Progenitor cell of endocrine pancreas (in vitro differentiated cells): ENCODE data around the gene PPP1R1A. TPM values are rescaled to one million over a fixed set of nuclear protein-coding genes. Genes with fewer than 3 reads are reported as not detected.

ENCODE experiments used
- DNase-seq: peaks from one replicate; pipeline ENCODE4 v3.0.0; 2021; ENCODE audit warnings: low spot score; ENCODE audit not compliant: unreplicated experiment
- H3K27ac Mint-ChIP-seq: 2 replicates; pipeline ENCODE4 v1.8.0; 2021; ENCODE audit warnings: mild to moderate bottlenecking, moderate library complexity, mixed read lengths
- H3K27me3 Mint-ChIP-seq: 2 replicates; pipeline ENCODE4 v1.8.0; 2021; ENCODE audit warnings: mixed read lengths
- H3K36me3 Mint-ChIP-seq: 2 replicates; pipeline ENCODE4 v1.8.0; 2022; ENCODE audit warnings: mixed read lengths; ENCODE audit not compliant: insufficient read depth
- H3K4me1 Mint-ChIP-seq: 2 replicates; pipeline ENCODE4 v1.8.0; 2021; ENCODE audit warnings: low read depth, mixed read lengths
- H3K4me3 Mint-ChIP-seq: 2 replicates; pipeline ENCODE4 v1.8.0; 2021; ENCODE audit warnings: low read depth, mild to moderate bottlenecking, moderate library complexity, mixed read lengths
- H3K9me3 Mint-ChIP-seq: 2 replicates; pipeline ENCODE4 v1.8.0; 2021; ENCODE audit warnings: low read depth, mixed read lengths
- total RNA-seq: library from RNA; stranded (reverse); gene quantifications from 2 replicates; pipeline ENCODE4 v1.2.1, GENCODE V29; 2021
- TF ChIP-seq, protein P1 (sequence below): fragments of 200-600 bp; sonication (generic); IDR thresholded peaks from one replicate; pipeline ENCODE4 v1.5.0; 2021; ENCODE audit warnings: antibody characterized with exemption, mild to moderate bottlenecking; ENCODE audit not compliant: unreplicated experiment

Gene PPP1R1A
- total RNA-seq, 1 donor from 2014 or later: 22.1 TPM

DNA sequence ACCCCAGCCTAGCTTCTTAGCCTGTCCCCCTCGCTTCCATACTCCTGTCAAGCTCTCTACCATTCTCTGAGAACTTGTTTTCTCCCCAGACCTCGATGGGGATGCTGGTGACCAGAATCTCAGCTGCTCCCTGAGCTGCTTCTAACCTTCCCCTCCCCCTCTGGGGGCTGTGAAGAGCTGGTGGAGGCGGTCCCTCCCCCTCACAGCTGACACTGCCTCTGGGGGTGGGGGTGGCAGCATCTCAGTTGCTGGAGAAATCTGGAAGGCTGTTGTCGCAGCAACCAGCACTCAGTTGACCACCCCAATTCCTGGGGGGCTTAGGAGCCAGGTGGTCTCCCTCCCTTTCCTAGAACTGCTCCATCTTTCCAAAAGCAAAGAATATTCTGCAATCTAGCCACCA, 4.7 kb downstream of the PPP1R1A start:
- TF ChIP-seq, protein P1, sequence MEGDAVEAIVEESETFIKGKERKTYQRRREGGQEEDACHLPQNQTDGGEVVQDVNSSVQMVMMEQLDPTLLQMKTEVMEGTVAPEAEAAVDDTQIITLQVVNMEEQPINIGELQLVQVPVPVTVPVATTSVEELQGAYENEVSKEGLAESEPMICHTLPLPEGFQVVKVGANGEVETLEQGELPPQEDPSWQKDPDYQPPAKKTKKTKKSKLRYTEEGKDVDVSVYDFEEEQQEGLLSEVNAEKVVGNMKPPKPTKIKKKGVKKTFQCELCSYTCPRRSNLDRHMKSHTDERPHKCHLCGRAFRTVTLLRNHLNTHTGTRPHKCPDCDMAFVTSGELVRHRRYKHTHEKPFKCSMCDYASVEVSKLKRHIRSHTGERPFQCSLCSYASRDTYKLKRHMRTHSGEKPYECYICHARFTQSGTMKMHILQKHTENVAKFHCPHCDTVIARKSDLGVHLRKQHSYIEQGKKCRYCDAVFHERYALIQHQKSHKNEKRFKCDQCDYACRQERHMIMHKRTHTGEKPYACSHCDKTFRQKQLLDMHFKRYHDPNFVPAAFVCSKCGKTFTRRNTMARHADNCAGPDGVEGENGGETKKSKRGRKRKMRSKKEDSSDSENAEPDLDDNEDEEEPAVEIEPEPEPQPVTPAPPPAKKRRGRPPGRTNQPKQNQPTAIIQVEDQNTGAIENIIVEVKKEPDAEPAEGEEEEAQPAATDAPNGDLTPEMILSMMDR: no peak
- Mint-ChIP-seq H3K27ac (no peak overlapping the region), H3K9me3 (no peaks in the 10 kb centered on the region), H3K4me1 (peaks cover 18% of the 10 kb centered on the region), H3K36me3 (peaks cover 5% of the 10 kb centered on the region), H3K4me3 (no peak overlapping the region), H3K27me3 (peaks cover 42% of the 10 kb centered on the region)
- no peak for DNase-seq

DNA sequence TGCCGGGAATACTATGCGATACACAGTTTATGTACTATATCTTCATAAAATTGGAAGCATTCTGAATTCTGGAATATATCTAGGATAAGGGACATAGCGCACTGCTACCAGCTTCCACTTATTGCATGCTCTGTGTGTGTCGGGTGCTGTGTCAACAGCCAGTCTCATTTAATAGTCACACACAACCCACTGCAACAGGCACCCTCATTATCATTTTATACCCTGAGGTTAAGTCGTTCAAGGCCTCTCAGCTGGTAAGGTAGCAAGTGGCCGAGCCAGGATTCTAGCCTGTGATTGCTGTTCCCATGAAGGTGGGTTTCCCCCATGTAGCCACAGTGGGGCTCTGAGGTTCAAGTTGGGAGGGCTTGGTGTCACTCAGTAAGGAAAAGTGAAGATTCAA, 7.0 kb downstream of the PPP1R1A start:
- peaks cover 37% of the 10 kb centered on the region for H3K27me3 Mint-ChIP-seq

DNA sequence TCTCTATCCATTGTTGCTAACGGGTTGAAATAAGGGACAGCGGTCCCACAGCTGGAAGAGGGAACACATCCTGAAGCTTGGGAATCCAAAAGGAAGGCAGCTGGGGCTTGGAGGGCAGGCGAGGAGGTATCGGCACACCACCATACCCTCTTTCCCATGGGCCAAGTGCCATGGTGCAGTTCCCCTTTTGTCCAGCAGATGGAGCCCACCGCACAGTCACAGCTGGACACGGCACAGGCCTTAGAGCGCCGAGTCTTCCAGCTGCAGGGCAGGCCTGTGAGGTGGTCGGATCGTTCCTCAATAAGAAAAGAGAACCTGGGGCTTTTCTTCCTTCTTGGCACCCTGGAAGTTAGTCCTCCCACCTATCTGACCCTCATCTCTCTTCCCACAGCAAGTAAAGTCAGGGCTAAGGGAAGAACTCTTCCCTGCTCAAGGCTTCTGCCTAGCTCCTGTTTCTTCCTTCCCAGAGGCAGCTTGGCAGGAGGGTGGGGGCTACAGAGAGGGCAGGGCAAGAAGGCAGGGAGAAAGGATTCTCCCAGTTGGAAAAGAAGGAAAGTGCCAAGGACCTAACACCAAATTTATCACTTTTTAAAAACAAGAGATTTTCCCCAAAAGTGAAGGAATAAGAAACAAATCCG, 8.6 kb downstream of the PPP1R1A start:
- TF ChIP-seq, protein P1: peak; percentile 97
- peaks cover 5% of the 10 kb centered on the region for H3K4me1 Mint-ChIP-seq
- H3K9me3 Mint-ChIP-seq: no peaks in the 10 kb centered on the region
- H3K27me3 Mint-ChIP-seq: peaks cover 39% of the 10 kb centered on the region
- H3K4me3 Mint-ChIP-seq: no peak overlapping the region
- peak; percentile 90 for DNase-seq
- peaks cover 5% of the 10 kb centered on the region for H3K36me3 Mint-ChIP-seq
- H3K27ac Mint-ChIP-seq: no peak overlapping the region

More for the DNA sequence above, 7.0 kb downstream of the PPP1R1A start:
- no peaks in the 10 kb centered on the region for H3K9me3 Mint-ChIP-seq
- TF ChIP-seq, protein P1: no peak
- no peak overlapping the region for H3K27ac Mint-ChIP-seq
- no peak overlapping the region for H3K4me3 Mint-ChIP-seq
- peaks cover 5% of the 10 kb centered on the region for H3K4me1 Mint-ChIP-seq
- DNase-seq: no peak
- H3K36me3 Mint-ChIP-seq: peaks cover 5% of the 10 kb centered on the region

DNA sequence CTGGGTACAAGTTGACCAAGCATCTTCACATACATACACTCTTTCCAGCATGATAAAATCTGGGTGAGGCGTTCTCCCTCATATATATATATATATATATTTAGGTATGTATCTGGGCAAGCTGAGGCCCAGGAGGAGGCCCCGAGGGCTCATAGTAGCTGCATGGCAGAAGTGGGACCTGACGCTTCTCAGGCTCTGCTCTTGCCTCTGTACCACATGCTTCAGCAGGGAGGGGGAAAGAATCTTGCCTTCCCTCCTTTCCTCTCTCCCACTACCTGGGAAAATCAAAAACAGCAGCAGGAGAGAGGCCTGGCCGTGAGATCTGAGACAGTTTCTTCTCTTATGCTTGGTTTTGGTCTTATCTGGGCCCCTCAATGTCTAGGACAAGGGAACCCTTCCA, 9.2 kb downstream of the PPP1R1A start:
- Mint-ChIP-seq H3K9me3 (no peaks in the 10 kb centered on the region), H3K4me3 (no peak overlapping the region), H3K4me1 (peaks cover 5% of the 10 kb centered on the region), H3K27ac (no peak overlapping the region), H3K27me3 (peaks cover 37% of the 10 kb centered on the region), H3K36me3 (peaks cover 5% of the 10 kb centered on the region)
- DNase-seq: no peak
- TF ChIP-seq, protein P1: no peak

DNA sequence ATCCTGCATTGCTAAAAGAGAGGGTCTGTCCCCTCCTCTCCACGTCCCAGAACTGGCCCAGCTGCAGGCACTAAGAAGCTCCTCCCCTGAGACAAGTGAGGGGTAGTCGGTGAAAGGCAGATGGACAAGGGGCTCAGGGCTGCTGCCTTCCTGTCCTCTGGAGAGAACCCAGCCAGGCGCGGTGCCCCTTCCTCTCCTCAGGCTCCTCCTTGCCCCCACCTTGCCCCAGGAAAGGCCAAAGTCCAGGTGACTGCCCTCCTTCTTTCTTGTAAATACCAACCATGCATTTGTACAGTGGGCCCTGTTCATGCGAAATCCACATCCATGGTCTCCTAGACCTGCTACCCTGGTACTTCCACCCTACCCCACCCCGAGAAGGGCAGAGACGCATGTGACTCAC, 9.7 kb downstream of the PPP1R1A start:
- TF ChIP-seq, protein P1: no peak
- Mint-ChIP-seq H3K9me3 (no peaks in the 10 kb centered on the region), H3K27me3 (peaks cover 37% of the 10 kb centered on the region), H3K4me3 (no peak overlapping the region), H3K36me3 (peaks cover 3% of the 10 kb centered on the region), H3K27ac (no peak overlapping the region), H3K4me1 (peaks cover 5% of the 10 kb centered on the region)
- no peak for DNase-seq
